Adrenal gland (tissue), 5 donors: ENCODE data around the gene ZNF473.
"Not testable (repeated sequence)": the region's sequence is repeated elsewhere in the genome, so short reads cannot be mapped to it uniquely, and the experiment has no call there.

Experiments used
- POLR2A ChIP-seq, 2 donors: fragments of 450-650 bp; IDR thresholded peaks; one replicate each; pipeline ENCODE4 v1.6.1; 2017; ENCODE audit warnings: antibody characterized with exemption in 2 of 2, mild to moderate bottlenecking in 2 of 2, moderate library complexity in 1 of 2
- TF ChIP-seq, protein P1 (sequence below), 6 experiments: fragments of 450-650 bp in 4 of 6; fragments of 200-600 bp in 2 of 6; sonication (generic) in 1 of 6; IDR thresholded peaks; 1 replicate in 5 of 6; 2 replicates in 1 of 6; pipeline versions ENCODE4 v1.5.1 to v1.8.0; 2016 to 2021; ENCODE audit warnings: antibody characterized with exemption in 6 of 6, mild to moderate bottlenecking in 2 of 6, moderate library complexity in 1 of 6
- donor health status: DM: no; HTN: no; CAD: no.

DNA sequence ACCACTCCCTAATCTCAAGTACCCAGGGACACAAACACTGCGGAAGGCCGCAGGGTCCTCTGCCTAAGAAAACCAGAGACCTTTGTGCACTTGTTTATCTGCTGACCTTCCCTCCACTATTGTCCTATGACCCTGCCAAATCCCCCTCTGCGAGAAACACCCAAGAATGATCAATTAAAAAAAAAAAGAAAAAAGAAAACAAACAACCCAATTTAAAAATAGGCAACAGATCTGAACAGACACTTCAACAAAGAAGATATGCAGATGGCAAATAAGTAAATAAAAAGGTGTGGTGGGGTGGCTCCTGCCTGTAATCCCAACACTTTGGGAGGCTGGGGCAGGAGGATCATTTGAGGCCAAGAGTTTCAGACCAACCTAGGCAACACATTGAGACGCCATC, 61.3 kb downstream of the ZNF473 start:
- TF ChIP-seq, protein P1, sequence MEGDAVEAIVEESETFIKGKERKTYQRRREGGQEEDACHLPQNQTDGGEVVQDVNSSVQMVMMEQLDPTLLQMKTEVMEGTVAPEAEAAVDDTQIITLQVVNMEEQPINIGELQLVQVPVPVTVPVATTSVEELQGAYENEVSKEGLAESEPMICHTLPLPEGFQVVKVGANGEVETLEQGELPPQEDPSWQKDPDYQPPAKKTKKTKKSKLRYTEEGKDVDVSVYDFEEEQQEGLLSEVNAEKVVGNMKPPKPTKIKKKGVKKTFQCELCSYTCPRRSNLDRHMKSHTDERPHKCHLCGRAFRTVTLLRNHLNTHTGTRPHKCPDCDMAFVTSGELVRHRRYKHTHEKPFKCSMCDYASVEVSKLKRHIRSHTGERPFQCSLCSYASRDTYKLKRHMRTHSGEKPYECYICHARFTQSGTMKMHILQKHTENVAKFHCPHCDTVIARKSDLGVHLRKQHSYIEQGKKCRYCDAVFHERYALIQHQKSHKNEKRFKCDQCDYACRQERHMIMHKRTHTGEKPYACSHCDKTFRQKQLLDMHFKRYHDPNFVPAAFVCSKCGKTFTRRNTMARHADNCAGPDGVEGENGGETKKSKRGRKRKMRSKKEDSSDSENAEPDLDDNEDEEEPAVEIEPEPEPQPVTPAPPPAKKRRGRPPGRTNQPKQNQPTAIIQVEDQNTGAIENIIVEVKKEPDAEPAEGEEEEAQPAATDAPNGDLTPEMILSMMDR (IDR thresholded peaks at IDR 0.05), result not testable (repeated sequence)
- TF ChIP-seq POLR2A (IDR thresholded peaks at IDR 0.05), result not testable (repeated sequence)
